Measurements from ENCODE around the gene MYLK3. TPM values are rescaled to one million over a fixed set of nuclear protein-coding genes. Genes with fewer than 3 reads are reported as not detected.

The MYLK3 gene
- total and polyA plus RNA-seq, 2 of the 4 experiments (the other 2 are of a cell fraction): under 0.01 to 0.03 TPM

DNA sequence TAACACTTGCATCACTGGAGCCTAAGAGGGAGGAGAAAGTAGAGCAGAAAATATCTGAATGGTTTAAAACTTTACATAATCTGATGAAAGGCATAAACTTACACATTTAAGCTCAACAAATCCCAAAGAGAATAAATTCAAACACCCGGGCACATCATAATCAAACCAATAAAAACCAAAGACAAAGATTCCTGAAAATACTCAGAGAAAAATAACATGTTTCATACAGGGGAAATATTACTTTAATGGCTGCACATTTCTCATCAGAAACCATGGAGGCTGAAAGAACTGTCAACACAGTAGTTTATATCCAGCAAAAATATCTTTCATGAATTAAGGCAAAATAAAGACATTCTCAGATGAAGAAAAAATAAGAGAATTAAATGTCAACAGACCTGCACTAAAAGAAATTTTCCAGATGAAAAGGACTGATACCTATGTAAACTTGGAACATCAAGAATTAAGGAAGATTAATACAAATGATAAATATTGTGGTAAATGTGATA lies 48.7 kb upstream of the MYLK3 start:
- CTCF ChIA-PET: no interaction called here
- H3K79me1 ChIP-seq (ENCODE audit: low read depth in 1 of 2, low read length in 2 of 2): peaks cover 15 to 16% of the 10 kb centered on the region in 2 experiments
- no TSS peak for BruUV-seq (replicated peaks)
- H3K23ac ChIP-seq (ENCODE audit: low read depth, low read length): no peak overlapping the region
- H3K4ac ChIP-seq (ENCODE audit: low read depth, low read length): no peak overlapping the region
- H2BK120ac ChIP-seq (ENCODE audit: low read depth, low read length): no peak overlapping the region
- in situ Hi-C loops (cut with MboI; ENCODE audit: low sequenced_read_pairs) (no loop called here), dilution Hi-C loops (cut with HindIII; ENCODE audit: low sequenced_read_pairs, unreplicated experiment) (no loop called here), intact Hi-C loops (cut with micrococcal nuclease) (no loop called here)
- H3K36me3 ChIP-seq (ENCODE audit: control insufficient read depth, insufficient read depth, low read length): peaks cover 11% of the 10 kb centered on the region
- no peak overlapping the region for H3K4me2 ChIP-seq (ENCODE audit: low read depth, low read length)
- H2AFZ ChIP-seq (replicated peaks; ENCODE audit: low read length, poor library complexity): no peak overlapping the region
- H3K18ac ChIP-seq (ENCODE audit: low read depth, low read length): no peak overlapping the region
- H3K9ac ChIP-seq (ENCODE audit: low read depth, low read length): no peak overlapping the region
- H2BK15ac ChIP-seq (ENCODE audit: low read depth, low read length): no peak overlapping the region
- H4K8ac ChIP-seq (ENCODE audit: low read depth in 2 of 2, low read length in 2 of 2): no peak overlapping the region
- no peak overlapping the region for H3K4me3 ChIP-seq (ENCODE audit: insufficient read depth, low read depth, low read length)
- H3K56ac ChIP-seq (ENCODE audit: extremely low read depth, insufficient read depth, low read length): no peak overlapping the region
- H2AK9ac ChIP-seq (replicated peaks; ENCODE audit: low read depth, low read length, poor library complexity): no peak overlapping the region
- H4K5ac ChIP-seq (ENCODE audit: low read depth, low read length): no peak overlapping the region
- no CpG with 5 or more reads among the region's 1 CpG for WGBS, 2 experiments (ENCODE audit: extremely low coverage in 2 of 2, insufficient read length in 1 of 2)
- peaks cover 2% of the 10 kb centered on the region; the same call in 1 of the 2 replicates for H3K9me3 ChIP-seq (ENCODE audit: control insufficient read depth, insufficient read depth, low read length)
- H3K27me3 ChIP-seq (ENCODE audit: control insufficient read depth, insufficient read depth, low read length): no peaks in the 10 kb centered on the region
- no peak overlapping the region for H3K27ac ChIP-seq (ENCODE audit: insufficient read depth, low read length)
- TF ChIP-seq RFX5 (IDR thresholded peaks at IDR 0.05; ENCODE audit: low read depth, low read length): no peak
- TF ChIP-seq NFE2L2 (IDR thresholded peaks at IDR 0.05; ENCODE audit: low read depth, low read length): no peak
- TF ChIP-seq MXI1 (IDR thresholded peaks at IDR 0.05; ENCODE audit: borderline replicate concordance, low read depth, low read length): no peak
- TF ChIP-seq BHLHE40 (IDR thresholded peaks at IDR 0.05; ENCODE audit: low read depth, low read length): no peak
- TF ChIP-seq RAD21 (IDR thresholded peaks at IDR 0.05; ENCODE audit: low read length): no peak
- no peak for TF ChIP-seq MAFK (IDR thresholded peaks at IDR 0.05; ENCODE audit: low read depth, low read length)
- no peak for TF ChIP-seq SMC3 (IDR thresholded peaks at IDR 0.05; ENCODE audit: low read depth, low read length)
- no peak for TF ChIP-seq RCOR1 (IDR thresholded peaks at IDR 0.05; ENCODE audit: insufficient replicate concordance, low read length)
- TF ChIP-seq, protein P1, sequence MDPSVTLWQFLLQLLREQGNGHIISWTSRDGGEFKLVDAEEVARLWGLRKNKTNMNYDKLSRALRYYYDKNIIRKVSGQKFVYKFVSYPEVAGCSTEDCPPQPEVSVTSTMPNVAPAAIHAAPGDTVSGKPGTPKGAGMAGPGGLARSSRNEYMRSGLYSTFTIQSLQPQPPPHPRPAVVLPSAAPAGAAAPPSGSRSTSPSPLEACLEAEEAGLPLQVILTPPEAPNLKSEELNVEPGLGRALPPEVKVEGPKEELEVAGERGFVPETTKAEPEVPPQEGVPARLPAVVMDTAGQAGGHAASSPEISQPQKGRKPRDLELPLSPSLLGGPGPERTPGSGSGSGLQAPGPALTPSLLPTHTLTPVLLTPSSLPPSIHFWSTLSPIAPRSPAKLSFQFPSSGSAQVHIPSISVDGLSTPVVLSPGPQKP (IDR thresholded peaks at IDR 0.05; ENCODE audit: borderline replicate concordance, low read depth, low read length): no peak
- TF ChIP-seq POLR2A (IDR thresholded peaks at IDR 0.05; ENCODE audit: low read depth, low read length): no peak
- H3K14ac ChIP-seq (replicated peaks; ENCODE audit: low read depth, low read length): no peak overlapping the region
- H2BK20ac ChIP-seq (ENCODE audit: low read depth, low read length): no peak overlapping the region
- POLR2A ChIA-PET (ENCODE audit: unreplicated experiment): no interaction called here
- no peak overlapping the region for H4K91ac ChIP-seq (ENCODE audit: insufficient read depth, low read depth, low read length)
- peaks cover 6% of the 10 kb centered on the region; the same call in 1 of the 2 replicates for H4K20me1 ChIP-seq (ENCODE audit: insufficient read depth, low read length)
- H3K4me1 ChIP-seq (ENCODE audit: control insufficient read depth, insufficient read depth, low read length): no peaks in the 10 kb centered on the region
- ATAC-seq (ENCODE audit: low read depth): no peak
- no peak overlapping the region for H2AK5ac ChIP-seq (ENCODE audit: low read depth, low read length)
- H2BK5ac ChIP-seq (ENCODE audit: low read depth, low read length, poor library complexity, severe bottlenecking): no peak overlapping the region
- peaks cover 3% of the 10 kb centered on the region; the same call in 1 of the 2 replicates for H3K9me1 ChIP-seq (ENCODE audit: insufficient read depth, low read length)
- no peak for DNase-seq
